ENCODE data around the gene FILIP1L. TPM values are rescaled to one million over a fixed set of nuclear protein-coding genes. Genes with fewer than 3 reads are reported as not detected.

Gene FILIP1L
- total RNA-seq, 2 experiments from 2014 or later, result 1.5 to 1.7 TPM

GRCh38 chr3:99799422-99799821 is 314.9 kb downstream of the FILIP1L start:
- Mint-ChIP-seq H3K4me1 (ENCODE audit: low read depth) (no peaks in the 10 kb centered on the region), H3K4me3 (no peak overlapping the region), H3K9me3 (ENCODE audit: insufficient read depth) (no peaks in the 10 kb centered on the region), H3K27me3 (ENCODE audit: low read depth) (peaks cover 2% of the 10 kb centered on the region), H3K27ac (no peak overlapping the region), H3K36me3 (ENCODE audit: low read depth) (no peaks in the 10 kb centered on the region)
- DNase-seq (no peak), ATAC-seq (no peak)
- CTCF ChIA-PET, result interaction anchor here (1.2 kb wide), 1 partner anchor 9 kb away, joined by 3 read pairs; no protein-coding TSS in a partner anchor
- POLR2A ChIA-PET, result no interaction called here

GRCh38 chr3:99795573-99795972 is 318.7 kb downstream of the FILIP1L start:
- H3K36me3 Mint-ChIP-seq (ENCODE audit: low read depth), result no peaks in the 10 kb centered on the region
- POLR2A ChIA-PET, result no interaction called here
- peaks cover 9% of the 10 kb centered on the region for H3K27me3 Mint-ChIP-seq (ENCODE audit: low read depth)
- H3K9me3 Mint-ChIP-seq (ENCODE audit: insufficient read depth), result no peaks in the 10 kb centered on the region
- DNase-seq, result no peak
- no peak for ATAC-seq
- no peak overlapping the region for H3K27ac Mint-ChIP-seq
- H3K4me3 Mint-ChIP-seq, result no peak overlapping the region
- CTCF ChIA-PET, result no interaction called here
- H3K4me1 Mint-ChIP-seq (ENCODE audit: low read depth), result no peaks in the 10 kb centered on the region

GRCh38 chr3:99794485-99794884 is 319.8 kb downstream of the FILIP1L start:
- Mint-ChIP-seq H3K27ac (no peak overlapping the region), H3K4me1 (ENCODE audit: low read depth) (no peaks in the 10 kb centered on the region), H3K36me3 (ENCODE audit: low read depth) (no peaks in the 10 kb centered on the region), H3K4me3 (no peak overlapping the region), H3K27me3 (ENCODE audit: low read depth) (peaks cover 9% of the 10 kb centered on the region), H3K9me3 (ENCODE audit: insufficient read depth) (no peaks in the 10 kb centered on the region)
- ChIA-PET POLR2A (no interaction called here), CTCF (no interaction called here)
- DNase-seq (no peak), ATAC-seq (no peak)

- H3K9me3 Mint-ChIP-seq (ENCODE audit: insufficient read depth), result no peaks in the 10 kb centered on the region
- peak; percentile 81 for ATAC-seq
- peak; percentile 26 for DNase-seq
- H3K27me3 Mint-ChIP-seq (ENCODE audit: low read depth), result peaks cover 21% of the 10 kb centered on the region
- no peaks in the 10 kb centered on the region for H3K4me1 Mint-ChIP-seq (ENCODE audit: low read depth)
- no peaks in the 10 kb centered on the region for H3K36me3 Mint-ChIP-seq (ENCODE audit: low read depth)
- CTCF ChIA-PET, result interaction anchor here (0.7 to 1.4 kb wide), 3 partner anchors 16 to 269 kb away, joined by 3 to 4 read pairs (median 3); no protein-coding TSS in a partner anchor
- POLR2A ChIA-PET, result no interaction called here
- H3K4me3 Mint-ChIP-seq, result no peak overlapping the region
- no peak overlapping the region for H3K27ac Mint-ChIP-seq
These were observed 325.1 kb downstream of the FILIP1L start for GRCh38 chr3:99789011-99789721.

Small RNAs within 50 kb of the gene (microRNA-seq; reads per million reads assigned to microRNA genes)
- not detected for gene MIR3921

Other genes starting within 250 kb of the FILIP1L start
- 10 to 100 TPM; 28.6 to 29.3 TPM for gene TBC1D23, start 146.5 kb upstream of the FILIP1L start, total RNA-seq
- 10 to 100 TPM; 39.5 to 46.2 TPM for gene NIT2, start 220.3 kb upstream of the FILIP1L start, total RNA-seq